Neural cell (in vitro differentiated cells): ENCODE results near the gene CIZ1.

ENCODE experiments used
- CTCF ChIP-seq: fragments of 450-650 bp; IDR thresholded peaks from 2 replicates; pipeline ENCODE4 v1.5.1; 2014; ENCODE audit warnings: antibody characterized with exemption, mild to moderate bottlenecking, moderate library complexity; ENCODE audit not compliant: poor library complexity, severe bottlenecking
- EP300 ChIP-seq: fragments of 450-650 bp; conservative IDR thresholded peaks from 2 replicates; pipeline ENCODE4 v1.6.1; 2014; ENCODE audit warnings: antibody characterized with exemption, mild to moderate bottlenecking, moderate library complexity; ENCODE audit not compliant: poor library complexity, severe bottlenecking
- EZH2 ChIP-seq: fragments of 200-600, 300-800 bp; shearing (Covaris generic), sonication (generic); IDR thresholded peaks from 2 replicates; pipeline ENCODE4 v1.6.1; 2014; ENCODE audit warnings: antibody characterized with exemption, low read length, borderline replicate concordance, mild to moderate bottlenecking; ENCODE audit not compliant: insufficient read depth, poor library complexity, severe bottlenecking
- POLR2AphosphoS5 ChIP-seq: IDR thresholded peaks from 2 replicates; pipeline ENCODE4 v1.6.1; 2012
- RAD21 ChIP-seq: fragments of 450-650 bp; conservative IDR thresholded peaks from 2 replicates; pipeline ENCODE4 v1.6.1; 2014; ENCODE audit warnings: antibody characterized with exemption, mild to moderate bottlenecking, moderate library complexity
- REST ChIP-seq: IDR thresholded peaks from 2 replicates; pipeline ENCODE4 v1.6.1; 2012; ENCODE audit warnings: borderline replicate concordance
- SMC3 ChIP-seq: fragments of 450-650 bp; conservative IDR thresholded peaks from 2 replicates; pipeline ENCODE4 v1.6.1; 2014; ENCODE audit warnings: antibody characterized with exemption, mild to moderate bottlenecking, moderate library complexity; ENCODE audit not compliant: poor library complexity
- TAF1 ChIP-seq: IDR thresholded peaks from 2 replicates; pipeline ENCODE4 v1.6.1; 2012; ENCODE audit warnings: low read depth

- TF ChIP-seq POLR2AphosphoS5 (no peak), CTCF (no peak), EP300 (no peak), REST (no peak), EZH2 (no peak), RAD21 (no peak), SMC3 (no peak), TAF1 (no peak)
Measured at GRCh38 chr9:128120741-128121465, 70.5 kb downstream of the CIZ1 start.
